ENCODE data around the gene P3H2.

P3H2 gene

GRCh38 chr3:190076601-190077394 lies 43.9 kb downstream of the P3H2 start:
- no peaks in the 10 kb centered on the region for H3K4me1 ChIP-seq (ENCODE audit: insufficient read depth, low read length)
- H3K9me3 ChIP-seq (ENCODE audit: insufficient read depth, low read length, severe bottlenecking), result no peaks in the 10 kb centered on the region
- no peaks in the 10 kb centered on the region for H3K36me3 ChIP-seq (ENCODE audit: insufficient read depth, low read length)
- no peaks in the 10 kb centered on the region for H4K20me1 ChIP-seq (ENCODE audit: insufficient read depth, low read length)
- ATAC-seq (ENCODE audit: insufficient read depth, low read depth) (no peak), DNase-seq (no peak)
- H3K27ac ChIP-seq (ENCODE audit: low read length), result no peak overlapping the region
- no peak overlapping the region for H3K4me2 ChIP-seq (ENCODE audit: insufficient read depth, low read length)
- H3K27me3 ChIP-seq (ENCODE audit: insufficient read depth, low read length, poor library complexity), result peaks cover 3% of the 10 kb centered on the region
- TF ChIP-seq CTCF (IDR thresholded peaks at IDR 0.05; ENCODE audit: borderline replicate concordance, extremely low read depth, low read length, poor library complexity, severe bottlenecking) (no peak), EZH2 (IDR thresholded peaks at IDR 0.05; ENCODE audit: borderline replicate concordance, low read depth, low read length, severe bottlenecking) (no peak)
- no peak overlapping the region for H2AFZ ChIP-seq (ENCODE audit: low read depth, low read length)
- H3K9ac ChIP-seq (ENCODE audit: low read depth, low read length), result no peak overlapping the region
- H3K79me2 ChIP-seq (ENCODE audit: insufficient read depth, low read length), result no peaks in the 10 kb centered on the region
- no peak overlapping the region for H3K4me3 ChIP-seq (ENCODE audit: low read depth in 1 of 2, low read length in 2 of 2)

GRCh38 chr3:190076136-190076535 lies 44.6 kb downstream of the P3H2 start:
- Histone ChIP-seq H3K4me3 (ENCODE audit: low read depth in 1 of 2, low read length in 2 of 2) (no peak overlapping the region), H3K4me1 (ENCODE audit: insufficient read depth, low read length) (no peaks in the 10 kb centered on the region), H4K20me1 (ENCODE audit: insufficient read depth, low read length) (no peaks in the 10 kb centered on the region), H3K9ac (ENCODE audit: low read depth, low read length) (no peak overlapping the region), H3K27ac (ENCODE audit: low read length) (no peak overlapping the region), H2AFZ (ENCODE audit: low read depth, low read length) (no peak overlapping the region), H3K27me3 (ENCODE audit: insufficient read depth, low read length, poor library complexity) (peaks cover 3% of the 10 kb centered on the region), H3K4me2 (ENCODE audit: insufficient read depth, low read length) (no peak overlapping the region), H3K36me3 (ENCODE audit: insufficient read depth, low read length) (no peaks in the 10 kb centered on the region), H3K79me2 (ENCODE audit: insufficient read depth, low read length) (no peaks in the 10 kb centered on the region), H3K9me3 (ENCODE audit: insufficient read depth, low read length, severe bottlenecking) (no peaks in the 10 kb centered on the region)
- no peak for ATAC-seq (ENCODE audit: insufficient read depth, low read depth)
- DNase-seq, result no peak
- TF ChIP-seq CTCF (IDR thresholded peaks at IDR 0.05; ENCODE audit: borderline replicate concordance, extremely low read depth, low read length, poor library complexity, severe bottlenecking) (no peak), EZH2 (IDR thresholded peaks at IDR 0.05; ENCODE audit: borderline replicate concordance, low read depth, low read length, severe bottlenecking) (no peak)

- no peak for TF ChIP-seq CTCF (IDR thresholded peaks at IDR 0.05; ENCODE audit: borderline replicate concordance, extremely low read depth, low read length, poor library complexity, severe bottlenecking)
- no peak for TF ChIP-seq EZH2 (IDR thresholded peaks at IDR 0.05; ENCODE audit: borderline replicate concordance, low read depth, low read length, severe bottlenecking)
- Histone ChIP-seq H3K27ac (ENCODE audit: low read length) (no peak overlapping the region), H3K36me3 (ENCODE audit: insufficient read depth, low read length) (no peaks in the 10 kb centered on the region), H3K4me1 (ENCODE audit: insufficient read depth, low read length) (no peaks in the 10 kb centered on the region), H3K4me2 (ENCODE audit: insufficient read depth, low read length) (no peak overlapping the region), H3K9me3 (ENCODE audit: insufficient read depth, low read length, severe bottlenecking) (no peaks in the 10 kb centered on the region), H2AFZ (ENCODE audit: low read depth, low read length) (no peak overlapping the region), H3K79me2 (ENCODE audit: insufficient read depth, low read length) (no peaks in the 10 kb centered on the region), H3K4me3 (ENCODE audit: low read depth in 1 of 2, low read length in 2 of 2) (no peak overlapping the region), H3K27me3 (ENCODE audit: insufficient read depth, low read length, poor library complexity) (peaks cover 3% of the 10 kb centered on the region), H3K9ac (ENCODE audit: low read depth, low read length) (no peak overlapping the region), H4K20me1 (ENCODE audit: insufficient read depth, low read length) (no peaks in the 10 kb centered on the region)
- ATAC-seq (ENCODE audit: insufficient read depth, low read depth) (no peak), DNase-seq (no peak)
Observed at GRCh38 chr3:190074817-190075216, 45.9 kb downstream of the P3H2 start.
